Measurements from ENCODE around the gene GFRA4.

- TF ChIP-seq MAX (IDR thresholded peaks at IDR 0.05; ENCODE audit: insufficient read depth, insufficient read length) (no peak), POLR2A (IDR thresholded peaks at IDR 0.05; ENCODE audit: low read depth, low read length) (no peak), CTCF (IDR thresholded peaks at IDR 0.05; ENCODE audit: extremely low read depth in 1 of 2, insufficient read depth in 1 of 2, low read depth in 1 of 2, low read length in 2 of 2) (no peak), EZH2 (IDR thresholded peaks at IDR 0.05; ENCODE audit: borderline replicate concordance, low read depth, low read length, severe bottlenecking) (no peak), MYC (IDR thresholded peaks at IDR 0.05; ENCODE audit: low read depth, low read length) (no peak)
These were observed 16.5 kb downstream of the GFRA4 start for GRCh38 chr20:3646651-3647050.

All from endothelial cell of umbilical vein (primary cell).